KOPT-K1 (cell line): ENCODE data around the gene RGS10.
"Not testable (repeated sequence)": the region's sequence is repeated elsewhere in the genome, so short reads cannot be mapped to it uniquely, and the experiment has no call there.

Source experiments
- H3K27ac ChIP-seq: fragments of 200-600 bp; sonication (generic); 2 replicates; pipeline ENCODE4 v1.5.1; 2016; ENCODE audit warnings: antibody characterized with exemption, mild to moderate bottlenecking, low read depth, low read length; ENCODE audit not compliant: poor library complexity, severe bottlenecking
- H3K36me3 ChIP-seq: fragments of 200-600 bp; sonication (generic); 2 replicates; pipeline ENCODE4 v1.5.1; 2017; ENCODE audit warnings: antibody characterized with exemption, mild to moderate bottlenecking, low read length, moderate library complexity; ENCODE audit not compliant: insufficient read depth
- H3K9me3 ChIP-seq: fragments of 200-600 bp; sonication (generic); 2 replicates; pipeline ENCODE4 v1.5.1; 2017; ENCODE audit warnings: antibody characterized with exemption, low read length, mild to moderate bottlenecking; ENCODE audit not compliant: insufficient read depth, poor library complexity, severe bottlenecking

The RGS10 gene

GRCh38 chr10:119542988-119543813 lies 682 bp upstream of the RGS10 start:
- Histone ChIP-seq H3K27ac (peak overlapping the region; percentile 92), H3K9me3 (no peaks in the 10 kb centered on the region), H3K36me3 (no peaks in the 10 kb centered on the region)

GRCh38 chr10:119541459-119542356 lies 811 bp downstream of the RGS10 start:
- Histone ChIP-seq H3K9me3 (no peaks in the 10 kb centered on the region), H3K27ac (peak overlapping the region; percentile 92), H3K36me3 (peaks cover 10% of the 10 kb centered on the region)

- H3K9me3 ChIP-seq = no peaks in the 10 kb centered on the region
- peak overlapping the region; percentile 92 for H3K27ac ChIP-seq
- H3K36me3 ChIP-seq = peaks cover 17% of the 10 kb centered on the region
Observed at GRCh38 chr10:119541046-119541445, 1.5 kb downstream of the RGS10 start.

- Histone ChIP-seq H3K36me3 (peaks cover 26% of the 10 kb centered on the region), H3K27ac (no peak overlapping the region), H3K9me3 (no peaks in the 10 kb centered on the region)
Observed at GRCh38 chr10:119540038-119540437, 2.5 kb downstream of the RGS10 start.

GRCh38 chr10:119539359-119539825 lies 3.1 kb downstream of the RGS10 start:
- H3K27ac ChIP-seq = peak overlapping the region; percentile 62
- no peaks in the 10 kb centered on the region for H3K9me3 ChIP-seq
- H3K36me3 ChIP-seq = peaks cover 32% of the 10 kb centered on the region

- Histone ChIP-seq H3K27ac (peak overlapping the region; percentile 62), H3K9me3 (no peaks in the 10 kb centered on the region), H3K36me3 (peaks cover 32% of the 10 kb centered on the region)
Observed at GRCh38 chr10:119538632-119539358, 3.7 kb downstream of the RGS10 start.

- Histone ChIP-seq H3K9me3 (no peaks in the 10 kb centered on the region), H3K36me3 (peaks cover 32% of the 10 kb centered on the region), H3K27ac (peak overlapping the region; percentile 62)
Observed at GRCh38 chr10:119537953-119538630, 4.4 kb downstream of the RGS10 start.

- H3K36me3 ChIP-seq = peaks cover 36% of the 10 kb centered on the region
- H3K9me3 ChIP-seq = no peaks in the 10 kb centered on the region
- no peak overlapping the region for H3K27ac ChIP-seq
Observed at GRCh38 chr10:119536508-119537025, 6.0 kb downstream of the RGS10 start.

GRCh38 chr10:119535837-119536507 lies 6.5 kb downstream of the RGS10 start:
- H3K9me3 ChIP-seq = no peaks in the 10 kb centered on the region
- H3K36me3 ChIP-seq = peaks cover 36% of the 10 kb centered on the region
- no peak overlapping the region for H3K27ac ChIP-seq

- Histone ChIP-seq H3K9me3 (no peaks in the 10 kb centered on the region), H3K36me3 (peaks cover 36% of the 10 kb centered on the region), H3K27ac (no peak overlapping the region)
Observed at GRCh38 chr10:119535305-119535704, 7.2 kb downstream of the RGS10 start.

- Histone ChIP-seq H3K36me3 (peaks cover 36% of the 10 kb centered on the region), H3K9me3 (no peaks in the 10 kb centered on the region), H3K27ac (no peak overlapping the region)
Observed at GRCh38 chr10:119533473-119533872, 9.0 kb downstream of the RGS10 start.

- H3K9me3 ChIP-seq, H3K27ac ChIP-seq: not testable (repeated sequence)
- peaks cover 38% of the 10 kb centered on the region for H3K36me3 ChIP-seq
Observed at GRCh38 chr10:119532791-119533190, 9.7 kb downstream of the RGS10 start.

- not testable (repeated sequence) for H3K9me3 ChIP-seq, H3K27ac ChIP-seq
Observed at GRCh38 chr10:119532251-119532650, 10.3 kb downstream of the RGS10 start.

GRCh38 chr10:119531067-119531466 lies 11.5 kb downstream of the RGS10 start:
- peaks cover 39% of the 10 kb centered on the region for H3K36me3 ChIP-seq
- no peak overlapping the region for H3K27ac ChIP-seq
- no peaks in the 10 kb centered on the region for H3K9me3 ChIP-seq

More at GRCh38 chr10:119532251-119532650, 10.3 kb downstream of the RGS10 start:
- peaks cover 38% of the 10 kb centered on the region for H3K36me3 ChIP-seq
